ENCODE data around the gene IPPK. TPM values are rescaled to one million over a fixed set of nuclear protein-coding genes. Genes with fewer than 3 reads are reported as not detected.
A peak's percentile ranks its signal among the peaks of the same experiment; 100 is the strongest.

The IPPK gene
- total RNA-seq, 2 donors from 2014 or later, result 8.9 to 13.1 TPM

- no peak for DNase-seq (ENCODE audit: low spot score)
- H3K27ac ChIP-seq, result no peak overlapping the region
- no peaks in the 10 kb centered on the region for H3K9me3 ChIP-seq
- no peaks in the 10 kb centered on the region for H3K27me3 ChIP-seq
- H3K36me3 ChIP-seq, result no peaks in the 10 kb centered on the region
- H3K4me3 ChIP-seq, result no peak overlapping the region
- TF ChIP-seq, protein P1, sequence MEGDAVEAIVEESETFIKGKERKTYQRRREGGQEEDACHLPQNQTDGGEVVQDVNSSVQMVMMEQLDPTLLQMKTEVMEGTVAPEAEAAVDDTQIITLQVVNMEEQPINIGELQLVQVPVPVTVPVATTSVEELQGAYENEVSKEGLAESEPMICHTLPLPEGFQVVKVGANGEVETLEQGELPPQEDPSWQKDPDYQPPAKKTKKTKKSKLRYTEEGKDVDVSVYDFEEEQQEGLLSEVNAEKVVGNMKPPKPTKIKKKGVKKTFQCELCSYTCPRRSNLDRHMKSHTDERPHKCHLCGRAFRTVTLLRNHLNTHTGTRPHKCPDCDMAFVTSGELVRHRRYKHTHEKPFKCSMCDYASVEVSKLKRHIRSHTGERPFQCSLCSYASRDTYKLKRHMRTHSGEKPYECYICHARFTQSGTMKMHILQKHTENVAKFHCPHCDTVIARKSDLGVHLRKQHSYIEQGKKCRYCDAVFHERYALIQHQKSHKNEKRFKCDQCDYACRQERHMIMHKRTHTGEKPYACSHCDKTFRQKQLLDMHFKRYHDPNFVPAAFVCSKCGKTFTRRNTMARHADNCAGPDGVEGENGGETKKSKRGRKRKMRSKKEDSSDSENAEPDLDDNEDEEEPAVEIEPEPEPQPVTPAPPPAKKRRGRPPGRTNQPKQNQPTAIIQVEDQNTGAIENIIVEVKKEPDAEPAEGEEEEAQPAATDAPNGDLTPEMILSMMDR (IDR thresholded peaks at IDR 0.05), result no peak
- no peaks in the 10 kb centered on the region for H3K4me1 ChIP-seq
Observed at GRCh38 chr9:92682269-92682668, 12.3 kb upstream of the IPPK start.

GRCh38 chr9:92680166-92681119 lies 10.5 kb upstream of the IPPK start:
- H3K9me3 ChIP-seq, result no peaks in the 10 kb centered on the region
- no peak for DNase-seq (ENCODE audit: low spot score)
- H3K27me3 ChIP-seq, result no peaks in the 10 kb centered on the region
- H3K27ac ChIP-seq, result no peak overlapping the region
- no peak overlapping the region for H3K4me3 ChIP-seq
- no peaks in the 10 kb centered on the region for H3K4me1 ChIP-seq
- TF ChIP-seq, protein P1 (IDR thresholded peaks at IDR 0.05), result no peak
- no peaks in the 10 kb centered on the region for H3K36me3 ChIP-seq

- no peaks in the 10 kb centered on the region for H3K36me3 ChIP-seq
- DNase-seq (ENCODE audit: low spot score), result no peak
- TF ChIP-seq, protein P1 (IDR thresholded peaks at IDR 0.05), result no peak
- no peak overlapping the region for H3K4me3 ChIP-seq
- no peaks in the 10 kb centered on the region for H3K9me3 ChIP-seq
- H3K27ac ChIP-seq, result no peak overlapping the region
- no peaks in the 10 kb centered on the region for H3K27me3 ChIP-seq
- no peaks in the 10 kb centered on the region for H3K4me1 ChIP-seq
Observed at GRCh38 chr9:92679413-92680165, 9.7 kb upstream of the IPPK start.

GRCh38 chr9:92671323-92671722 lies 1.4 kb upstream of the IPPK start:
- H3K9me3 ChIP-seq, result no peaks in the 10 kb centered on the region
- DNase-seq (ENCODE audit: low spot score), result peak; percentile 62
- TF ChIP-seq, protein P1 (IDR thresholded peaks at IDR 0.05), result no peak
- peaks cover 0 to 39% of the 10 kb centered on the region in 2 donors for H3K4me1 ChIP-seq
- H3K36me3 ChIP-seq, result no peaks in the 10 kb centered on the region
- H3K27ac ChIP-seq, result no peak overlapping the region
- no peaks in the 10 kb centered on the region for H3K27me3 ChIP-seq
- H3K4me3 ChIP-seq, result peak overlapping the region in 1 of 2 donors; percentile 94

DNA sequence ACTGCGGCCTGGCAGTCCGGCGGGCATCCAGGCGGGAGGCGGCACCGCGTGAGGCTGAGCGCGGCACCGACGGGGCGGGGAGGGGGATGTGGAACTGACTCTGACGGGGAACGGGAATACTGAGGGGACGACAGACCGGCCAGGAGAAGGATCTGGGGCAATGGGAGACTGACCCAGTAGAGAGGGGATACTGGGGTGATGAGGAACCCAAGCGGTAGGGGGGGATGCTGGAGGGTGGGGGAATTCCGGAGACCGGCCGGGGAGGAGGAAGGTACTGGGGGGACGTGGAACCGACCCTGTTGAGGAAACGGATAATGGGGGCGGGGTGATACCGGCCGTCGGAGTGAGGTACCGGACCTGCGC lies 423 bp downstream of the IPPK start:
- TF ChIP-seq, protein P1 (IDR thresholded peaks at IDR 0.05), result no peak
- Histone ChIP-seq H3K27me3 (no peaks in the 10 kb centered on the region), H3K36me3 (no peaks in the 10 kb centered on the region), H3K27ac (peak overlapping the region; percentile 86 to 93), H3K4me1 (peaks cover 0 to 56% of the 10 kb centered on the region in 2 donors), H3K4me3 (peak overlapping the region; percentile 76 to 94), H3K9me3 (no peaks in the 10 kb centered on the region)
- DNase-seq (ENCODE audit: low spot score), result peak; percentile 57
